ENCODE data around the gene SGMS2. TPM values are rescaled to one million over a fixed set of nuclear protein-coding genes. Genes with fewer than 3 reads are reported as not detected.
A peak's percentile ranks its signal among the peaks of the same experiment; 100 is the strongest.

SGMS2 gene
- 10 to 100 TPM; 11.9 to 14.7 (median 14.5) TPM for polyA plus RNA-seq (ENCODE audit: insufficient read length in 3 of 3)

GRCh38 chr4:107824350-107825071 lies at the start of gene SGMS2:
SGMS2 (plus strand) TSS chr4:107824932; CDS start chr4:107895554, 70,622 bp downstream.
- peak in 2 of 3 donors; percentile 36 to 55 for DNase-seq (ENCODE audit: low read depth in 3 of 3, low spot score in 2 of 3)

DNA sequence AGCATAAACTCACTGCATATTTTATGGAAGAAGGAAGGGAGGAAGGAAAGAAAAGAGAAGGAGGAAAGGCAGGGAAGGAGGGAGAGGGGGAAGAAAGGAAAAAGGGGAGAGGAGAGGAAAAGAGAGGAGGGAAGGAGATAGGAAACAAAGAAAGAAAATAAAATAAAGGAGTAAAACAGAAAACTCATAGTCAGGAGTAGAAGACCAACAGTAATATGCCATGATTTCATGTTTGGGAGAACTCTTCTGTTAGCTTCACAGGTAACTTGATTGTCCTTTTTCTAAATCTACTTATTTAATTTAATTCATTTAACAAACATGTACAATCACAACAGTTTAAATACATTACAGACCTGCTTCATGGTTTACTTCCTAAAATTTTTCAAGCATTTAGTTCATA lies 46.8 kb upstream of the SGMS2 start:
- no peak for DNase-seq (ENCODE audit: low read depth in 3 of 3, low spot score in 2 of 3)

GRCh38 chr4:107778784-107779530 lies 45.8 kb upstream of the SGMS2 start:
- DNase-seq (ENCODE audit: low read depth in 3 of 3, low spot score in 2 of 3), result no peak

DNA sequence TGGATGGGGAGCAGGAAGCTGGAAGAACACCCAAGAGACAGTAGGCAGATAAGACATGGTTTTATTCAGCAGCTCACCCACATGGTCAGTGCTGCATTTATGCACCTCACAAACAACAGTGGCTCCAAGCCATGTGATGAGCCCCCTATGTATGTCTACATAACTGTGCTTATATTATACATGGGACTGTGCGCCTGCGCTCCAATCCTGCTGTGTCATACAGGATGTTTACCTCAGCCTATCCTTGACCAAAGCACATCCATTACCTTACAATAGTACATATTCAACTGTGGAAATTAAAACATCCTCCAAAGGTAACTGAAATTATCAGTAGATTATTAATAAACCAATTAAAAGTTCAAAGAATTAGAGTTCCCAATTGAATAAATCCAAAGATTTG lies 44.1 kb upstream of the SGMS2 start:
- no peak for DNase-seq (ENCODE audit: low read depth in 3 of 3, low spot score in 2 of 3)

GRCh38 chr4:107791902-107792301 lies 32.8 kb upstream of the SGMS2 start:
- no peak for DNase-seq (ENCODE audit: low read depth in 3 of 3, low spot score in 2 of 3)

DNA sequence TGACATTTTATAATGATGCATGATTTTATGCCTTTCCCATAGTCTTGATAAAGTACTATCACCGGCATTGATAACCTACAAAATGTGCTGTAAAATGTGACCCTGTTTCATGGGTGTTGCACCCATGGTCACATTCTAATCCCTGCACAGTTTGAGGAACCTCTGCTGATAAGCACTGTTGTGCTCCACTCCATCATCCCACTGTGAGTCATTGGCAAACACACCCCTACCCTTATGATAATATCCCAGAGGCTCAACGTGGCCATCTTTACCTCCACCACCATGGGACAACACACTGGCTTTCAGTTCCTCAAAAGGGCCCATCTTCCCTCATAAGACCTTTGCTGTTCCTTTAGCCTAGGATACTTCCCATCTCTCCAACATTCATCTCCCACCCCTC lies 32.0 kb upstream of the SGMS2 start:
- no peak for DNase-seq (ENCODE audit: low read depth in 3 of 3, low spot score in 2 of 3)

GRCh38 chr4:107793996-107794395 lies 30.7 kb upstream of the SGMS2 start:
- DNase-seq (ENCODE audit: low read depth in 3 of 3, low spot score in 2 of 3), result no peak

GRCh38 chr4:107799669-107800450 lies 24.9 kb upstream of the SGMS2 start:
- DNase-seq (ENCODE audit: low read depth in 3 of 3, low spot score in 2 of 3), result no peak

DNA sequence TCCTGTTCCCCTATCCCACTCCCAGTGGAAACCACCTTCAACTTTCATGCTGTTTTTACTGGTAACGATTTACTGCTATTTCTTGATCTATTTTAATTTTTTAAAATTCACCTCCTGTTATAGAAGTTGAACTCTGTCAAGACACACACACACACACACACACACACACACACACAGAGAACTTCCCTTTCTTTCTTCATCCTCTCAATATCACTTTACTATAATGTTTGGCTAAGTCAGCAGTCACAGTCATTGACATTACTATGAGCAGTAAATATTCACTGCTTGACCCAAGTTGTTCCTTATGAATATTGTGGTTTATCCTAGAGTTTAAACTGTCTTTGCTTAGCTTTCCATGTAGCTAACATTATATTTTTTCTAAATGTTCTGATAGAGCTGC lies 24.0 kb upstream of the SGMS2 start:
- no peak for DNase-seq (ENCODE audit: low read depth in 3 of 3, low spot score in 2 of 3)

GRCh38 chr4:107801766-107802211 lies 22.9 kb upstream of the SGMS2 start:
- no peak for DNase-seq (ENCODE audit: low read depth in 3 of 3, low spot score in 2 of 3)

- DNase-seq (ENCODE audit: low read depth in 3 of 3, low spot score in 2 of 3), result no peak
Measured at GRCh38 chr4:107804956-107805355, 19.8 kb upstream of the SGMS2 start.

- DNase-seq (ENCODE audit: low read depth in 3 of 3, low spot score in 2 of 3), result no peak
Measured at GRCh38 chr4:107806196-107806595, 18.5 kb upstream of the SGMS2 start.

GRCh38 chr4:107808572-107808971 lies 16.2 kb upstream of the SGMS2 start:
- DNase-seq (ENCODE audit: low read depth in 3 of 3, low spot score in 2 of 3), result no peak

GRCh38 chr4:107809210-107809609 lies 15.5 kb upstream of the SGMS2 start:
- DNase-seq (ENCODE audit: low read depth in 3 of 3, low spot score in 2 of 3), result no peak

GRCh38 chr4:107814758-107815157 lies 10.0 kb upstream of the SGMS2 start:
- DNase-seq (ENCODE audit: low read depth in 3 of 3, low spot score in 2 of 3), result no peak

DNA sequence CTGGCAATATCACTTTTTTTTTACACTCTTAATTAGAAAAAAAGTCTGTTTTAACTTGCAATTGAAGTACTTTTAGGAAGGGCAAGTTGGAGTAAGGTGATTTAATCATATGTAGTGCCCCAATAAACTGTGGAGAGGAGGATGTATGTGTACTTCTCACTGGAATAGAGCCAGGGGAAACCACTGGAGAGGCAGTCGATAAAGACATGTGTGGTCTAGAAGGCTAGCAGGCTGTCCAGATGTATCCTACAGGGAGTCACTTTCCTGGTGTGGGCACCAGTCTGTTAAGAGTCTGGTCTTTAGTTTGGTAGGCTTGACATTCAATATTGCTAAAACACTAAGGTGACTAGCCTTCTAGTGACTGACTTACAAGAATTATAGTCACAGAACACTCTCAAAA lies 9.6 kb upstream of the SGMS2 start:
- DNase-seq (ENCODE audit: low read depth in 3 of 3, low spot score in 2 of 3), result no peak

DNA sequence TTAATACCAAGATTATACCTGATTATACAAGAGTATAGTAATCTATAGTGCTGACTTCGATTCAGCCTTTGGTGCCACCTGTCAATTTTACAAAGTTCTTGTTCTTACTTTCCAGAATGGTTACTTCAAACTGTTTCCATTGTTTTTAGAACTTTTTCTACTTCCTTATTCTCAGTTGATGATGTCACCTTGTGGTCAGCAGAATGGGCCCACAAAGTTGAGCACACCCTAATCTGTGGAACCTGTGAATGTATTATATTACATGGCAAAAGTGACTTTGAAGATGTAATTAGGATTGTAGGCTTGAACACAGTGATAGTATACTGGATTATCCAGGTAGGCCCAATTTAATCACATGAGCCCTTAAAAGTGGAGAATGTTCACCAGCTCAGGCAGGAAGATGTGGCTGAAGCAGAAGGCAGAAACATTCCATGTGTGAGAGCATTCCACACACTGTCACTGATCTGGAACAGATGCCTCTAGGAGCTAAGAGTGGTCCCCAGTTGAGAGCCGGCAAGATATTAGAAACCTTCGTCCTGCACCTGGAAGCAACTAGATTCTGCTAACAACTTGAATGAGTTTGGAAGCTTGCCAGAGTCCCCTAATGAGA lies 6.3 kb upstream of the SGMS2 start:
- DNase-seq (ENCODE audit: low read depth in 3 of 3, low spot score in 2 of 3), result no peak

DNA sequence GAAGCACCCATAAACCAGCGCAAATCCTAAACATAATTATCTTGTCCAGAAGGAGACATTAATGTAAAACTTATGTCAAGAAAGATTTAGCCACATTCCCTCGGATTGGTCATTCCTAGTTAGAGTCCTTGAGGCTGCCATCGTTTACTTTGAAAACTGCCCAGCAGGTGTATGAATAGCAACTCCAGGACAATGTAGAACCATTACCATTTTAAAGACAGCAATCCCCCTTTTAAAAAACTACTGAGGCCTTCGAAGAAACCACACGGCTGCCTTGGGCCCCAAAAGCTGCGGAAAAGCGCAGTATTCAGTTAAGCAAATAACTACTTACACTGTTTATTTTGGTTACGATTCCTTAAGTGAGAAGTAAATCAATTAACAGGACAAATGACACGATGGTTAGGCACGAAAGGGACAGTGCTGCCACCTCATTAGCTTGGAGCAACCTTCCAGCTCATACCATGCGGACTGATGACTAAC lies 822 bp upstream of the SGMS2 start:
- DNase-seq (ENCODE audit: low read depth in 3 of 3, low spot score in 2 of 3), result no peak

GRCh38 chr4:107825072-107825824 lies 516 bp downstream of the SGMS2 start:
- DNase-seq (ENCODE audit: low read depth in 3 of 3, low spot score in 2 of 3), result peak in 1 of 3 donors; percentile 19

DNA sequence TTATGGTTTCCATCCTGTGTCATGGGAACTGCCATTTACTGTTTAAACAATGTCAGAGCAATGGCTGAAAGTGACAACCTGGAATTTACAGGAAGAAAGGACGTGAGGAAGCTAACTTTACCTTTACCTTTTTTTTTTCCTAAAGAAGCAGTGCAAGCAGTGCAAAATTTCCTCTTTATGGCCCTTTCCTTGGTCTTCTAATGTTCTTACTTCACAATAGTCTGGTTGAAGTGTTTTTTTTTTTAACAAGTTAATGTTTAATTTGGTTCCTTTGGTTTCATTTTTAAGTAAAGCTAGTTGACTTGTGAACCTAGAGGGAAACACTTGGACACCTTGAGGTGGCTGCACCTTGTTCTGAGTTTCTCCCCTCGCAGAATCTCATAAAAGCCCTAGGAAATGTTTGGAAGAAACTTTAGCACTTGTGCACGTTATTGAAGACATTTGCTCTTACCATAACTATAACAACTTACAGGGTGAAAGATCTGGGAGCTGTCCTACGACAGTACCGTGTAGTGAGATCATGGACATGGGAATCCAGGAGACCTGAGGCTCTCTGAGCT lies 1.8 kb downstream of the SGMS2 start:
- peak in 1 of 3 donors; percentile 27 for DNase-seq (ENCODE audit: low read depth in 3 of 3, low spot score in 2 of 3)
